ENCODE measurements around the gene UTP25.
A peak's percentile ranks its signal among the peaks of the same experiment; 100 is the strongest.
"Not testable (repeated sequence)": the region's sequence is repeated elsewhere in the genome, so short reads cannot be mapped to it uniquely, and the experiment has no call there.

UTP25 gene

GRCh38 chr1:209827384-209828262, at the start of gene UTP25:
UTP25 (plus strand) TSS chr1:209827972; CDS start chr1:209828064, 92 bp downstream.
- peak; percentile 93 for DNase-seq

- DNase-seq = no peak
Measured at GRCh38 chr1:209778102-209778501, 49.7 kb upstream of the UTP25 start.

- no peak for DNase-seq
Measured at GRCh38 chr1:209780268-209780667, 47.5 kb upstream of the UTP25 start.

GRCh38 chr1:209783386-209783785, 44.4 kb upstream of the UTP25 start:
- DNase-seq = no peak

GRCh38 chr1:209784265-209785169, 43.3 kb upstream of the UTP25 start, which contains the start of gene C1orf74:
C1orf74 (minus strand) TSS chr1:209784559; CDS start chr1:209783634, 925 bp downstream.
- DNase-seq = peak; percentile 98

- no peak for DNase-seq
Measured at GRCh38 chr1:209785592-209785991, 42.2 kb upstream of the UTP25 start.

GRCh38 chr1:209786146-209786545, 41.6 kb upstream of the UTP25 start:
- DNase-seq = no peak

- DNase-seq = no peak
Measured at GRCh38 chr1:209787551-209787950, 40.2 kb upstream of the UTP25 start.

GRCh38 chr1:209789245-209789644, 38.5 kb upstream of the UTP25 start:
- DNase-seq = no peak

- no peak for DNase-seq
Measured at GRCh38 chr1:209790286-209791193, 37.2 kb upstream of the UTP25 start.

GRCh38 chr1:209791920-209792319, 35.9 kb upstream of the UTP25 start:
- no peak for DNase-seq

- not testable (repeated sequence) for DNase-seq
Measured at GRCh38 chr1:209793711-209794110, 34.1 kb upstream of the UTP25 start.

- no peak for DNase-seq
Measured at GRCh38 chr1:209797978-209798639, 29.7 kb upstream of the UTP25 start.

- DNase-seq = no peak
Measured at GRCh38 chr1:209800984-209801834, 26.6 kb upstream of the UTP25 start.

- DNase-seq = no peak
Measured at GRCh38 chr1:209802117-209802779, 25.5 kb upstream of the UTP25 start.

GRCh38 chr1:209802780-209803152, 25.0 kb upstream of the UTP25 start:
- no peak for DNase-seq

GRCh38 chr1:209803568-209803967, 24.2 kb upstream of the UTP25 start:
- DNase-seq = no peak

GRCh38 chr1:209805341-209805781, 22.4 kb upstream of the UTP25 start:
- DNase-seq = no peak

- DNase-seq = peak; percentile 70
Measured at GRCh38 chr1:209805875-209806760, 21.7 kb upstream of the UTP25 start, which contains the start of gene IRF6. IRF6 (minus strand) TSS chr1:209806142; CDS start chr1:209801413, 4,729 bp downstream.
